DMS 273 treated with DMSO at 0.1 percent for 48 hours (cell line): ENCODE measurements around the gene PKP2.

Source experiments
- DNase-seq: peaks from one replicate; lab custom pipeline; 2025; lab: John Stamatoyannopoulos, UW

Gene PKP2

GRCh38 chr12:32754111-32754510 lies 142.5 kb downstream of the PKP2 start:
- no peak for DNase-seq

- no peak for DNase-seq
These were observed 143.0 kb downstream of the PKP2 start for GRCh38 chr12:32753605-32754004.

- no peak for DNase-seq
These were observed 153.3 kb downstream of the PKP2 start for GRCh38 chr12:32743264-32743663.

- no peak for DNase-seq
These were observed 154.4 kb downstream of the PKP2 start for GRCh38 chr12:32742133-32742532.
